HG02885 (cell line): Measurements from ENCODE around the gene PPP1R14D.

Source experiments
- ATAC-seq: cut with Tn5 transposase; IDR thresholded peaks from one replicate; pipeline ENCODE4 v1.9.1; 2021; ENCODE audit warnings: mild to moderate bottlenecking; ENCODE audit not compliant: unreplicated experiment, poor library complexity

PPP1R14D gene

GRCh38 chr15:40823572-40824343, 4.8 kb downstream of the PPP1R14D start:
- ATAC-seq, result no peak

DNA sequence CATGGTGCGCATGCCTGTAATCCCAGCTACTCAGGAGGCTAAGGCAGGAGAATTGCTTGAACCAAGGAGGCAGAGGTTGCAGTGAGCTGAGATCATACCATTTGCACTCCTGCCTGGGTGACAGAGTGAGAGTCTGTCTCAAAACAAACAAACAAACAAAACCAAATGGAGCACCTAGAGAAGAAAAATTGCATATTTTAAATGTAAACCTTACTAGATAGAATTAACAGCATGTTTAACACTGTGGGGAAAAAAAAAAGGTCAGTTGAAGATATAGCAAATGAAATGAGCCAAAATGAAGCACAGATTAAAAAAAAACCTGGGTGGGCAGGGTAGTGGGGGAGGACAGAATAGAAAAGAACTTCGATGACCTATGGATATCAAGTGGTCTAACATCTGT, 7.3 kb downstream of the PPP1R14D start:
- no peak for ATAC-seq

- no peak for ATAC-seq
Observed at GRCh38 chr15:40819048-40819447, 9.5 kb downstream of the PPP1R14D start.

- no peak for ATAC-seq
Observed at GRCh38 chr15:40815042-40815698, 13.3 kb downstream of the PPP1R14D start.

GRCh38 chr15:40812721-40813425, 15.6 kb downstream of the PPP1R14D start:
- ATAC-seq, result no peak

- no peak for ATAC-seq
Observed at GRCh38 chr15:40808861-40809450, 19.6 kb downstream of the PPP1R14D start.

DNA sequence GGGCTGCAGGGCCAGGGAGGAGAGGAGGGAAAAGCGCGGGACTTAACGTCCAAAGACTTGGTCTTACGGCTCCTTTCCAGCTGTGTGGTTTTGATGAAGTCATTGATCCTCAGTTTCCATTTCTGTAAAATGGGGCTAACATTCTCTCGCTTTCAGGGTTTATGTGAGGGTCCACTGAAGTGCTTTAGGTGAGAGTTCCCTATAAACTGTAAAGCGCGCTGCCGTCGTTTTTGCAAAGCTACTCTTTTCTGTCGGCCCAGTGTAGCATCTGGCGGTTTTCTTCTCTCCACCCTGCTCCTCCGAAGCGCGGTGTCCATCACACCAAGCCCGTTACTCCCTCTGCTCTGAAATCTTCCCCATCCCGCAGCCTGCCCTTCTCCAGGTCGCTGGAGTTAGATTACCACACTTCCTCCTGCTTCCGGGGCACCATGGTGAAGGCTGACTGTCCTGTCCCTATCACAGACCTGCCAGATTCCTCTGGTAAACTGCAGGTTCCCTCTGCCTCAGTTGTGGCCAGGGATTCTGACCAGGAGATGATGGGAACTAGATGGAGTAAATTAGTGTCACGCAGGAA, 20.5 kb downstream of the PPP1R14D start:
- ATAC-seq, result no peak

- ATAC-seq, result peak; percentile 94
Observed at GRCh38 chr15:40807028-40807887, 21.2 kb downstream of the PPP1R14D start, which contains the start of the genes DNAJC17 and ZFYVE19. TSS of gene DNAJC17 (minus strand) at chr15:40807473. CDS start at chr15:40807446, 27 bp downstream. TSS of gene ZFYVE19 (plus strand) at chr15:40807089. CDS start at chr15:40807590, 501 bp downstream.

DNA sequence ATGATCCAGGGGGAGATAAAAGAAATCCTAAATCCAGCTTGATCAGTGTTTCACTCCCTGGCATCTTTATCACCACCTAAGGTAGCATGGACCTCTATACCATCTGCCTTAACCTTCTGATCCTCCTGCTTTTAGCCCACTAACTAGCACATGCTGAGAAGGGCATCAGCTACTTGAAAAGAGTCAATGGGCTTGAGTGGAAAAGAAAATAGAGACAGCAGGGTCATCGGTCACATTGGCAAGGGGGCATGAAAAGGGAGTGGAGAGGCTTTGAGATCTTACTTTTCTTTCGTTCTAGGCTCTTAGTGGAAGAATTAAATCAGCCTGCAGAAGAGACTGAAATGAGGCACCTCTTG, 21.9 kb downstream of the PPP1R14D start:
- no peak for ATAC-seq

DNA sequence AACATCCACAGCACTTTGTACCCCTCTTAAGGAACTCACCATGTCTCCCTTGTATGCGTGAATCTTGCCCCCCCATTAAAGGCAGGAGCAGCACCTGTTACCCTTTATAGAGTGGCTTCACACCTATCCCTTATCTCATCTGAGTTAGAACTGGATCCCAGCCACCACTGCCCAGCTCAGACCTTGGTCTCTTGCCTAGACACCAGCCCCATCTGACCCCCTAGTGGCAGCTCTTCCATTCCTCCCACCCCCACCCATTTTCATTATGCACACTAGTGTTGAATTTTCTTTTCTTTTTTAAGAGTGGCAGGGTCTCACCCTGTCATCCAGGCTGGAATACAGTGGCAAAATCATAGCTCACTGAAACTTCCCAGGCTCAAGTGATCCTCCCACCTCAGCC, 24.8 kb downstream of the PPP1R14D start:
- ATAC-seq, result no peak

DNA sequence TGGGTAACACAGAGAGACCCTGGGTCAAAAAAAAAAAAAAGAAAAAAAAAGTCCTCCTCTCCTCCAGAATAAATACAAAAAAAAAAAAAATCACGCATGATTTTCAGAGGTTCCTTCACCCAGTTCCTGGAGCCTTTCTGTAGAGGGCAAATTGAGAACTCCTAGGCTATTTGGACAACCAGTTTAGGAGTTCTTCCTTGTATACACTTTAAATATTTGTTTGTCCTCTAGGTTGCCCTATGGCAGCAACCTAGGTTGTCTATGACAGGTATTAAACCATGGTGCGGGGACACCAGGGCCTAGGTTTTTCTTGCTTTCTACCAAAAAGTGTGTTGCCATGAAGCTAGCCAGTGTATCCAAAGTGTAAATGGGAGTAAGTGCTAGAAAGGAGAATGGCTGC, 25.4 kb downstream of the PPP1R14D start:
- no peak for ATAC-seq

- no peak for ATAC-seq
Observed at GRCh38 chr15:40799523-40799922, 29.0 kb downstream of the PPP1R14D start.

GRCh38 chr15:40796512-40796911, 32.0 kb downstream of the PPP1R14D start:
- no peak for ATAC-seq

DNA sequence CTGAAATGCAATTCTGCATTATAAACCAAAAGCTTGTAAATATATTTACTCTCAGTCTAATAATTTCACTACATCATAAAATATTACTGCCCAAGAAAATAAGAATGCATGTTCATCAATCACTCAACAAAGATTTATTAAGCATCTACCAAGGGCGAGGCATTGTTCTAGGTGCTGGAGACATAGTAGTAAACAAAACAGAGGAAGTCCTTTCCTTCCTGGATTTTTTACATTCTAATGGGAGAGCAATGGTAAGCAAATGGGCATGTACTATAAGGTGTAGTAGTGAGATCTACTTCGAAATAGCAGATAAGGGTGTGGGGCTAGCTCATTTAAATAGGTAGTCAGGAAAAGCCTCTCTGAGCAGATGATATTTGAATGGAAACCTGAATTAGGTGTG, 32.5 kb downstream of the PPP1R14D start:
- ATAC-seq, result no peak

DNA sequence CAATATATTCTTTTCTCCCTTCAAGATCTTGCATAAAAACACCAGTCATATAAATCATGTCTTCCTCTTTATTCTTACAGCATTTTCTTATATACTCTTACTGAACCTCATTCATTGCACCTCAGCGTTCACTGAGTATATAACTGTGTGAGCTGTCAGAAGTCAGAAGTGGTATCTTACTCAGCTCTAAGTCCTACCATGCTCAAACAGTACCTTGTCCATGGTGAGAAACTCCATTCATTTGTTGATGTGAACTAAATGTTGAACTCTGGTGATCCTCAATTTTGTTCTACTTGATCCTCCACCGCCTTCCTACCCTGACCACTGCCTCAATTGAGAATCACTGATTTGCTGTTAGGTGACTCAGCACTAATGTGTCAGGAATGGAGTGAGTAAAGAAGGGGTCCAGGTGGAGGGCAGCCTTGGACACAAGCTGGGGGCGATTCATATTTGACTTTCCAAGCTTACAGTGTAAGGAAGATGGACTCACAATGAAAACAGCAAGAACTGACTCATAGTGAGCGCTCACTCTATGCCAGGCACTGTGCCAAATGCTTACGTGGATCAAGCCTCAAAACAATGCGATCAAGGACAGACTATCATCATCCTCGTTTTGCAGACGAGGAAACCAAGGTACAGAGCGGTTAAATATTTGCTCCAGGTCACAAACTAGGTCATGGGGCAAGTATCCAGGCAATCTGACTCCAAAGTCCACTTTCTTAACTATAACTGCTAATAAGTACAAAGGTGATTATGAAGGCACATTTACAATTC, 35.1 kb downstream of the PPP1R14D start:
- no peak for ATAC-seq

- ATAC-seq, result no peak
Observed at GRCh38 chr15:40792394-40792793, 36.1 kb downstream of the PPP1R14D start.

DNA sequence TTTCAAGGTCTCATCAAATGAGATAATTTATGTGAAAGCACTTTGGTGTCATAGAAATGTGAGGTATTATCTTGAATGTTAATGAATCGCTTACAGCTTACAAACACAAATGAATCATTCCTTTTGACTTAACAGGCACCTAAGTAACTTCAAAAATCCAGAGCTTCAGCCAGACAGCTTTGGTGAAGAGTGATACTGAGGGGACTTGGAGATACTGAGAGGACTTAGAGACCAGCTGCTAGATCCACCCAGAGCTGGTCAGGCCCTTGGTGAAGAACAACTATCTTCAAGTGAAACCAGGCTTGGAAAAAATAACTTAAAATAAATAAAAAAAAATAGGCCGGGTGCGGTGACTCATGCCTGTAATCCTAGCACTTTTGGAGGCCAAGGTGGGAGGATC, 37.8 kb downstream of the PPP1R14D start:
- no peak for ATAC-seq

DNA sequence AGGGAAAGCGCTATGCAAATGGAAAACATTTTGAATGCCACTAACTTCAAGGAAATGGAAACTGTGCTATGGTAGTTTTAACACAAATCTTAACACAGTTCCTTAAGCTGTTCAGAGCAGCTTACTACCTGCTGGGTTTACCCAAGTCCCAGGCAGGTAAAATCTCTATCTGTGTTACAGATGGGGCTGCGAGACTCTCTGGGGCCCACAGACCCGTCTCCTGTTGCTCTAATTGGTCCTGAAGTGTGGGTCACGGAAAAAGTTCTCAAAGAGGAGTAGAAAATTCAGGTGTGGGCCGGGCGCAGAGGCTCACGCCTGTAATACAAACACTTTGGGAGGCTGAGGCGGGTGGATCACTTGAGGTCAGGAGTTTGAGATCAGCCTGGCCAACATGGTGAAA, 38.5 kb downstream of the PPP1R14D start:
- no peak for ATAC-seq

- no peak for ATAC-seq
Observed at GRCh38 chr15:40789119-40789518, 39.4 kb downstream of the PPP1R14D start.
